Non-pigmented ciliary epithelial cell (primary cell): ENCODE measurements around the gene AURKA.

Experiments used
- DNase-seq: peaks from one replicate; pipeline ENCODE4 v3.0.0-alpha.2; 2010; ENCODE audit warnings: low read depth

The AURKA gene

GRCh38 chr20:56392132-56392880, at the start of gene AURKA, which contains the start of gene CSTF1:
AURKA (minus strand) TSS chr20:56392215; CDS start chr20:56388197, 4,018 bp downstream.
CSTF1 (plus strand) TSS chr20:56392645; CDS start chr20:56395553, 2,908 bp downstream.
- DNase-seq, result peak; percentile 98

GRCh38 chr20:56440346-56441007, 48.5 kb upstream of the AURKA start:
- DNase-seq, result no peak

GRCh38 chr20:56439771-56440291, 47.8 kb upstream of the AURKA start:
- peak; percentile 98 for DNase-seq

- DNase-seq, result no peak
These were observed 46.3 kb upstream of the AURKA start for GRCh38 chr20:56438284-56438683.

- DNase-seq, result no peak
These were observed 45.4 kb upstream of the AURKA start for GRCh38 chr20:56437196-56437960.

GRCh38 chr20:56433880-56434255, 41.9 kb upstream of the AURKA start:
- no peak for DNase-seq

- DNase-seq, result no peak
These were observed 41.3 kb upstream of the AURKA start for GRCh38 chr20:56433221-56433879.

GRCh38 chr20:56431471-56431870, 39.5 kb upstream of the AURKA start:
- DNase-seq, result no peak

- DNase-seq, result no peak
These were observed 38.9 kb upstream of the AURKA start for GRCh38 chr20:56430957-56431356.

GRCh38 chr20:56430461-56430860, 38.4 kb upstream of the AURKA start:
- no peak for DNase-seq

- DNase-seq, result no peak
These were observed 37.9 kb upstream of the AURKA start for GRCh38 chr20:56429941-56430340.

GRCh38 chr20:56429502-56429901, 37.5 kb upstream of the AURKA start:
- DNase-seq, result no peak

GRCh38 chr20:56428881-56429280, 36.9 kb upstream of the AURKA start:
- no peak for DNase-seq

GRCh38 chr20:56428410-56428809, 36.4 kb upstream of the AURKA start:
- no peak for DNase-seq

- DNase-seq, result no peak
These were observed 35.8 kb upstream of the AURKA start for GRCh38 chr20:56427797-56428196.

- DNase-seq, result no peak
These were observed 34.9 kb upstream of the AURKA start for GRCh38 chr20:56426926-56427325.

GRCh38 chr20:56426026-56426425, 34.0 kb upstream of the AURKA start:
- no peak for DNase-seq

GRCh38 chr20:56424931-56425330, 32.9 kb upstream of the AURKA start:
- no peak for DNase-seq

GRCh38 chr20:56423886-56424285, 31.9 kb upstream of the AURKA start:
- no peak for DNase-seq

- DNase-seq, result no peak
These were observed 31.2 kb upstream of the AURKA start for GRCh38 chr20:56423211-56423610.

- DNase-seq, result no peak
These were observed 30.8 kb upstream of the AURKA start for GRCh38 chr20:56422824-56423189.
